Measurements from ENCODE around the gene GRM1. TPM values are rescaled to one million over a fixed set of nuclear protein-coding genes. Genes with fewer than 3 reads are reported as not detected.

Gene GRM1
- total and polyA plus RNA-seq, 9 of the 15 experiments (the other 6 are each of a cell fraction or from before 2014, with no cell fraction given) = not detected

DNA sequence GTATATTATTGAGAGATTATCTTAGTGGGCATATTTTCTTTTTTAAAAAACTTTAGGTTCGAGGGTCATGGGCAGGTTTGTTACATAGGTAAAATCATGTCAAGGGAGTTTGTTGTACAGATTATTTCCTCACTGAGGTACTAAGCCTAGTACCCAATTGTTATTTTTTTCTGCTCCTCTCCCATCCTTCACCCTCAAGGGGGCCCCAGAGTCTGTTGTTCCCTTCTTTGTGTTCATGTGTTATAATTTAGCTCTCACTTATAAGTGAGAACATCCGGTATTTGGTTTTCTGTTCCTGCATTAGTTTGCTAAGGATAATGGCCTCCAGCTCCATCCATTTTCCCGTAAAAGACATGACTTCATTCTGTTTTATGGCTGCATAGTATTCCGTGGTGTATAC, 266.8 kb downstream of the GRM1 start:
- ATAC-seq = no peak
- no peaks in the 10 kb centered on the region for H3K9me1 ChIP-seq (ENCODE audit: control insufficient read depth, insufficient read depth, low read length)
- H3K4me3 ChIP-seq = no peak overlapping the region
- no peaks in the 10 kb centered on the region for H3K79me2 ChIP-seq (ENCODE audit: control insufficient read depth, insufficient read depth, low read length)
- no peak overlapping the region for H3K27ac ChIP-seq (ENCODE audit: extremely low read depth, low read depth, low read length)
- no peak for FAIRE-seq
- intact Hi-C loops (cut with micrococcal nuclease) = no loop called here
- no TSS peak for BruUV-seq (replicated peaks)
- ChIA-PET CTCF (ENCODE audit: low intra/inter-chr PET ratio) (no interaction called here), POLR2A (no interaction called here)
- H3K27me3 ChIP-seq (ENCODE audit: control insufficient read depth in 2 of 2, insufficient read depth in 2 of 2, low read length in 2 of 2) = no peaks in the 10 kb centered on the region
- H3K9me3 ChIP-seq (replicated peaks; ENCODE audit: control insufficient read depth, insufficient read depth, low read depth, low read length) = no peaks in the 10 kb centered on the region
- no peaks in the 10 kb centered on the region for H3K36me3 ChIP-seq (ENCODE audit: control insufficient read depth, insufficient read depth, low read length)
- H3K9ac ChIP-seq (ENCODE audit: insufficient read depth in 1 of 2, low read depth in 2 of 2, low read length in 2 of 2) = no peak overlapping the region
- no peaks in the 10 kb centered on the region for H3K4me1 ChIP-seq (replicated peaks in 1 of 2; ENCODE audit: control insufficient read depth in 2 of 2, insufficient read depth in 2 of 2, low read length in 2 of 2)
- H4K20me1 ChIP-seq (replicated peaks; ENCODE audit: control insufficient read depth, insufficient read depth, low read length) = no peaks in the 10 kb centered on the region
- 0% methylated on average over 4 of the region's 4 CpGs for WGBS (ENCODE audit: insufficient coverage, low coverage, missing lambda C conversion rate)
- TF ChIP-seq ZC3H4 (CRISPR knock-in tag; IDR thresholded peaks at IDR 0.05; ENCODE audit: borderline replicate concordance) = no peak
- no peak for TF ChIP-seq FOSL1 (tag; conservative IDR thresholded peaks at IDR 0.05)
- peak; percentile 56 to 65; a peak in 3 of 4 replicates for TF ChIP-seq RAD21 (CRISPR knock-in tag; conservative IDR thresholded peaks at IDR 0.05 in 1 of 2, IDR thresholded peaks at IDR 0.05 in 1 of 2)
- TF ChIP-seq, protein P1, sequence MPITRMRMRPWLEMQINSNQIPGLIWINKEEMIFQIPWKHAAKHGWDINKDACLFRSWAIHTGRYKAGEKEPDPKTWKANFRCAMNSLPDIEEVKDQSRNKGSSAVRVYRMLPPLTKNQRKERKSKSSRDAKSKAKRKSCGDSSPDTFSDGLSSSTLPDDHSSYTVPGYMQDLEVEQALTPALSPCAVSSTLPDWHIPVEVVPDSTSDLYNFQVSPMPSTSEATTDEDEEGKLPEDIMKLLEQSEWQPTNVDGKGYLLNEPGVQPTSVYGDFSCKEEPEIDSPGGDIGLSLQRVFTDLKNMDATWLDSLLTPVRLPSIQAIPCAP (CRISPR knock-in tag; IDR thresholded peaks at IDR 0.05; ENCODE audit: borderline replicate concordance) = no peak
- no peak for TF ChIP-seq SAFB (IDR thresholded peaks at IDR 0.05; ENCODE audit: borderline replicate concordance, low read depth, low read length)
- no peak for TF ChIP-seq RNF2 (IDR thresholded peaks at IDR 0.05)
- no peak for TF ChIP-seq SMAD3 (CRISPR knock-in tag; conservative IDR thresholded peaks at IDR 0.05)
- in situ Hi-C loops (cut with MboI) = no loop called here
- no peak overlapping the region for H2AFZ ChIP-seq (ENCODE audit: low read depth, low read length)
- DNase-seq (ENCODE audit: extremely low read depth in 1 of 4, low spot score in 3 of 4) = no peak
- H3K4me2 ChIP-seq (ENCODE audit: insufficient read depth, low read length) = no peak overlapping the region
